Activated T-cell treated with anti-CD3 and anti-CD28 coated beads for 24 hours (primary cell): ENCODE data around the gene CWC27.
A peak's percentile ranks its signal among the peaks of the same experiment; 100 is the strongest.

Experiments
- DNase-seq: peaks from one replicate; pipeline ENCODE4 v3.0.0-alpha.2; 2020; ENCODE audit warnings: low read depth

The CWC27 gene

GRCh38 chr5:65035211-65036206 is 266.8 kb downstream of the CWC27 start:
- DNase-seq = peak; percentile 71

- no peak for DNase-seq
Observed at GRCh38 chr5:65037831-65038815, 269.4 kb downstream of the CWC27 start.

GRCh38 chr5:65041296-65042158 is 272.8 kb downstream of the CWC27 start:
- no peak for DNase-seq

- DNase-seq = no peak
Observed at GRCh38 chr5:65043843-65044359, 275.2 kb downstream of the CWC27 start.

- DNase-seq = no peak
Observed at GRCh38 chr5:65047225-65047624, 278.5 kb downstream of the CWC27 start.

GRCh38 chr5:65047948-65048690 is 279.4 kb downstream of the CWC27 start:
- DNase-seq = no peak

- no peak for DNase-seq
Observed at GRCh38 chr5:65050140-65050539, 281.4 kb downstream of the CWC27 start.

- DNase-seq = no peak
Observed at GRCh38 chr5:65050826-65051498, 282.2 kb downstream of the CWC27 start.

- no peak for DNase-seq
Observed at GRCh38 chr5:65055938-65056337, 287.2 kb downstream of the CWC27 start.

GRCh38 chr5:65059681-65060598 is 291.2 kb downstream of the CWC27 start:
- no peak for DNase-seq

- no peak for DNase-seq
Observed at GRCh38 chr5:65061250-65061973, 292.7 kb downstream of the CWC27 start.

GRCh38 chr5:65061974-65062353 is 293.2 kb downstream of the CWC27 start:
- no peak for DNase-seq

GRCh38 chr5:65062469-65063083 is 293.8 kb downstream of the CWC27 start:
- no peak for DNase-seq

GRCh38 chr5:65065001-65065511 is 296.3 kb downstream of the CWC27 start:
- DNase-seq = no peak

- no peak for DNase-seq
Observed at GRCh38 chr5:65066387-65067146, 297.8 kb downstream of the CWC27 start.

GRCh38 chr5:65067147-65067506 is 298.4 kb downstream of the CWC27 start:
- DNase-seq = no peak
